Kidney (tissue), 14 donors: ENCODE results near the gene MYOG. TPM values are rescaled to one million over a fixed set of nuclear protein-coding genes. Genes with fewer than 3 reads are reported as not detected.

Experiments
- DNase-seq, 5 donors: peaks; one replicate each; pipeline ENCODE4 v3.0.0-alpha.2; 2013 to 2020
- FAIRE-seq: peaks from 2 replicates; lab custom pipeline; 2012; peaks lifted over from hg19 to GRCh38; lab: Jason Lieb, UNC
- H3K27ac ChIP-seq, 2 donors: one replicate each; pipeline ENCODE4 v1.7.0; 2013; ENCODE audit warnings: low read depth in 2 of 2, low read length in 2 of 2, inconsistent platforms in 1 of 2
- H3K27me3 ChIP-seq: one replicate; pipeline ENCODE4 v1.7.1; 2013; ENCODE audit warnings: low read length, inconsistent platforms; ENCODE audit not compliant: control insufficient read depth, insufficient read depth
- H3K36me3 ChIP-seq, 3 donors: one replicate each; pipeline versions ENCODE4 v1.7.0 to v1.7.1; 2013; ENCODE audit warnings: low read length in 3 of 3, control low read depth in 1 of 3, inconsistent platforms in 1 of 3; ENCODE audit not compliant: insufficient read depth in 3 of 3, control insufficient read depth in 2 of 3
- H3K4me1 ChIP-seq, 3 donors: one replicate each; pipeline versions ENCODE4 v1.7.0 to v1.7.1; 2013; ENCODE audit warnings: low read length in 3 of 3, inconsistent platforms in 1 of 3, low read depth in 1 of 3; ENCODE audit not compliant: control insufficient read depth in 2 of 3, insufficient read depth in 2 of 3
- H3K4me3 ChIP-seq, 3 donors: one replicate each; pipeline versions ENCODE4 v1.7.0 to v1.8.1; 2013; ENCODE audit warnings: low read length in 3 of 3, control low read depth in 1 of 3, inconsistent platforms in 1 of 3
- H3K9ac ChIP-seq, 3 donors: one replicate each; pipeline versions ENCODE4 v1.7.0 to v1.7.1; 2013; ENCODE audit warnings: low read length in 3 of 3, control low read depth in 1 of 3, inconsistent platforms in 1 of 3
- H3K9me3 ChIP-seq, 3 donors: one replicate each; pipeline versions ENCODE4 v1.7.0 to v1.7.1; 2013; ENCODE audit warnings: low read length in 3 of 3, control low read depth in 1 of 3, inconsistent platforms in 1 of 3; ENCODE audit not compliant: control insufficient read depth in 2 of 3, insufficient read depth in 1 of 3
- CTCF ChIP-seq: IDR thresholded peaks from 3 replicates; pipeline ENCODE4 v1.5.1; 2012; ENCODE audit warnings: mild to moderate bottlenecking, moderate library complexity, borderline replicate concordance; ENCODE audit not compliant: insufficient read depth; ENCODE audit errors: extremely low read depth
- intact Hi-C: fragments of 100-400 bp; cut with DNase I; formaldehyde crosslinking; loops from one replicate; pipeline ENCODE4 v1.11.1; 2022
- polyA plus RNA-seq: library from polyadenylated mRNA; stranded (reverse); fragments of 350-450 nt; fragmentation: Illumina TruSeq; extraction: RNeasy Lipid Tissue Mini Kit (QIAGEN cat#74804); gene quantifications from one replicate; pipeline ENCODE4 v1.2.3, GENCODE V29; 2014; ENCODE audit warnings: low read depth, low replicate concordance; ENCODE audit not compliant: insufficient read depth
- total RNA-seq: library from RNA; stranded (reverse); fragmentation: NEBNext Ultra II Directional; extraction: Animal tissue kit (Norgen Biotek cat#: 25700); gene quantifications from one replicate; pipeline ENCODE4 v1.2.1, GENCODE V29; 2021
- donor health status: control.
- donor health status: control.
- donor health status: control.
- donor health status: control.
- donor health status: control.
- donor health status: DM: yes; HTN: yes; CAD: no.
- donor health status: Normal renal cell carcinoma (clear cell type).

MYOG gene
- total and polyA plus RNA-seq, 2 donors from 2014 or later = not detected

GRCh38 chr1:203128431-203128715, 42.6 kb upstream of the MYOG start:
- Histone ChIP-seq H3K27ac (no peak overlapping the region), H3K4me1 (peaks cover 3 to 26% (median 14%) of the 10 kb centered on the region in 3 donors), H3K9ac (no peak overlapping the region), H3K9me3 (no peaks in the 10 kb centered on the region), H3K4me3 (peak overlapping the region in 1 of 3 donors; percentile 62), H3K27me3 (no peaks in the 10 kb centered on the region), H3K36me3 (no peaks in the 10 kb centered on the region)
- intact Hi-C loops = no loop called here
- TF ChIP-seq CTCF = no peak
- FAIRE-seq (no peak), DNase-seq (no peak)

GRCh38 chr1:203127666-203128430, 42.0 kb upstream of the MYOG start, which contains the start of gene ADORA1:
Gene ADORA1 (plus strand): TSS chr1:203127726. CDS start chr1:203128842, 1,116 bp downstream.
- Histone ChIP-seq H3K36me3 (no peaks in the 10 kb centered on the region), H3K4me3 (peak within 1 kb of the TSS; percentile 21 to 62 (median 43)), H3K9me3 (no peaks in the 10 kb centered on the region), H3K4me1 (peaks cover 3 to 26% (median 14%) of the 10 kb centered on the region in 3 donors), H3K27me3 (no peaks in the 10 kb centered on the region), H3K27ac (no peak within 1 kb of the TSS), H3K9ac (peak within 1 kb of the TSS in 1 of 3 donors; percentile 35)
- DNase-seq = peak; percentile 79 to 89 (median 85)
- intact Hi-C loops = no loop called here
- TF ChIP-seq CTCF = no peak
- no peak for FAIRE-seq

- H3K27me3 ChIP-seq = no peaks in the 10 kb centered on the region
- no peaks in the 10 kb centered on the region for H3K36me3 ChIP-seq
- TF ChIP-seq CTCF = no peak
- DNase-seq = peak in 2 of 5 donors; percentile 27 to 34
- peak overlapping the region in 1 of 3 donors; percentile 62 for H3K4me3 ChIP-seq
- no peak for FAIRE-seq
- H3K9ac ChIP-seq = peak overlapping the region in 1 of 3 donors; percentile 35
- no peak overlapping the region for H3K27ac ChIP-seq
- peaks cover 3 to 26% (median 14%) of the 10 kb centered on the region in 3 donors for H3K4me1 ChIP-seq
- no peaks in the 10 kb centered on the region for H3K9me3 ChIP-seq
- intact Hi-C loops = no loop called here
Observed at GRCh38 chr1:203126866-203127665, 41.3 kb upstream of the MYOG start.
